ENCODE data around the gene ANGEL1.

- TF ChIP-seq, protein P1, sequence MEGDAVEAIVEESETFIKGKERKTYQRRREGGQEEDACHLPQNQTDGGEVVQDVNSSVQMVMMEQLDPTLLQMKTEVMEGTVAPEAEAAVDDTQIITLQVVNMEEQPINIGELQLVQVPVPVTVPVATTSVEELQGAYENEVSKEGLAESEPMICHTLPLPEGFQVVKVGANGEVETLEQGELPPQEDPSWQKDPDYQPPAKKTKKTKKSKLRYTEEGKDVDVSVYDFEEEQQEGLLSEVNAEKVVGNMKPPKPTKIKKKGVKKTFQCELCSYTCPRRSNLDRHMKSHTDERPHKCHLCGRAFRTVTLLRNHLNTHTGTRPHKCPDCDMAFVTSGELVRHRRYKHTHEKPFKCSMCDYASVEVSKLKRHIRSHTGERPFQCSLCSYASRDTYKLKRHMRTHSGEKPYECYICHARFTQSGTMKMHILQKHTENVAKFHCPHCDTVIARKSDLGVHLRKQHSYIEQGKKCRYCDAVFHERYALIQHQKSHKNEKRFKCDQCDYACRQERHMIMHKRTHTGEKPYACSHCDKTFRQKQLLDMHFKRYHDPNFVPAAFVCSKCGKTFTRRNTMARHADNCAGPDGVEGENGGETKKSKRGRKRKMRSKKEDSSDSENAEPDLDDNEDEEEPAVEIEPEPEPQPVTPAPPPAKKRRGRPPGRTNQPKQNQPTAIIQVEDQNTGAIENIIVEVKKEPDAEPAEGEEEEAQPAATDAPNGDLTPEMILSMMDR (IDR thresholded peaks at IDR 0.05) = no peak
- no peak for TF ChIP-seq POLR2AphosphoS5 (IDR thresholded peaks at IDR 0.05)
- no peak for TF ChIP-seq POLR2A (IDR thresholded peaks at IDR 0.05)
- no peak for TF ChIP-seq EP300 (IDR thresholded peaks at IDR 0.05)
These were observed 26.1 kb downstream of the ANGEL1 start for GRCh38 chr14:76786601-76787000.

All from upper lobe of left lung (tissue), 4 donors.